Activated naive CD8-positive, alpha-beta T cell treated with anti-CD3 and anti-CD28 coated beads, Interleukin-2, amount 10 ng/mL, durations not matched to agents 7 days and 5 days (primary cell): ENCODE results near the gene NAALADL2. TPM values are rescaled to one million over a fixed set of nuclear protein-coding genes. Genes with fewer than 3 reads are reported as not detected.
"Not testable (repeated sequence)": the region's sequence is repeated elsewhere in the genome, so short reads cannot be mapped to it uniquely, and the experiment has no call there.

Experiments
- ATAC-seq: fragments of 150-1000 bp; cut with Tn5 transposase; one replicate; pipeline ENCODE4 v1.10.0; 2021; ENCODE audit warnings: low read depth, moderate library complexity
- POLR2A ChIA-PET: fragments of 350-600 bp; sonication (Branson Sonifier 250); formaldehyde crosslinking; loops from one replicate; lab custom pipeline; 2021; ENCODE audit warnings: antibody characterized with exemption; lab: Charles Lee
- DNase-seq: peaks from one replicate; pipeline ENCODE4 v3.0.0; 2021
- H3K27ac Mint-ChIP-seq: one replicate; pipeline ENCODE4 v1.8.0; 2022; ENCODE audit warnings: mild to moderate bottlenecking, mixed read lengths
- H3K27me3 Mint-ChIP-seq: one replicate; pipeline ENCODE4 v1.8.0; 2022; ENCODE audit warnings: mild to moderate bottlenecking, moderate library complexity, mixed read lengths
- H3K36me3 Mint-ChIP-seq: one replicate; pipeline ENCODE4 v1.8.0; 2021; ENCODE audit warnings: mild to moderate bottlenecking, mixed read lengths
- H3K4me1 Mint-ChIP-seq: one replicate; pipeline ENCODE4 v1.8.0; 2021; ENCODE audit warnings: mixed read lengths
- H3K4me3 Mint-ChIP-seq: one replicate; pipeline ENCODE4 v1.8.0; 2022; ENCODE audit warnings: mild to moderate bottlenecking, moderate library complexity, mixed read lengths
- H3K9me3 Mint-ChIP-seq: one replicate; pipeline ENCODE4 v1.8.0; 2021; ENCODE audit warnings: mixed read lengths
- total RNA-seq, 2 experiments: library from RNA; stranded (reverse); gene quantifications; one replicate each; pipeline ENCODE4 v1.2.3, GENCODE V29; 2021

The NAALADL2 gene
- total RNA-seq, 2 experiments from 2014 or later, result not detected

- no peak overlapping the region for H3K4me3 Mint-ChIP-seq
- POLR2A ChIA-PET, result no interaction called here
- ATAC-seq (no peak), DNase-seq (no peak)
- no peaks in the 10 kb centered on the region for H3K4me1 Mint-ChIP-seq
- H3K27ac Mint-ChIP-seq, result no peak overlapping the region
- H3K9me3 Mint-ChIP-seq, result no peaks in the 10 kb centered on the region
- H3K27me3 Mint-ChIP-seq, result no peaks in the 10 kb centered on the region
- H3K36me3 Mint-ChIP-seq, result no peaks in the 10 kb centered on the region
Observed at GRCh38 chr3:175161291-175161690, 302.2 kb downstream of the NAALADL2 start.

- DNase-seq (no peak), ATAC-seq (no peak)
- Mint-ChIP-seq H3K36me3 (no peaks in the 10 kb centered on the region), H3K4me1 (no peaks in the 10 kb centered on the region), H3K9me3 (no peaks in the 10 kb centered on the region), H3K4me3 (no peak overlapping the region), H3K27ac (no peak overlapping the region), H3K27me3 (no peaks in the 10 kb centered on the region)
- POLR2A ChIA-PET, result no interaction called here
Observed at GRCh38 chr3:175163686-175164085, 304.6 kb downstream of the NAALADL2 start.

GRCh38 chr3:175173117-175173516 lies 314.0 kb downstream of the NAALADL2 start:
- H3K27ac Mint-ChIP-seq, H3K4me1 Mint-ChIP-seq, H3K4me3 Mint-ChIP-seq, ATAC-seq, H3K27me3 Mint-ChIP-seq, POLR2A ChIA-PET, DNase-seq, H3K9me3 Mint-ChIP-seq, H3K36me3 Mint-ChIP-seq: not testable (repeated sequence)

GRCh38 chr3:175176556-175176955 lies 317.4 kb downstream of the NAALADL2 start:
- DNase-seq, result no peak
- Mint-ChIP-seq H3K4me3 (no peak overlapping the region), H3K9me3 (no peaks in the 10 kb centered on the region), H3K27me3 (no peaks in the 10 kb centered on the region), H3K36me3 (no peaks in the 10 kb centered on the region), H3K27ac (no peak overlapping the region), H3K4me1 (no peaks in the 10 kb centered on the region)
- ATAC-seq, result no peak
- POLR2A ChIA-PET, result no interaction called here

GRCh38 chr3:175179055-175179454 lies 319.9 kb downstream of the NAALADL2 start:
- Mint-ChIP-seq H3K27ac (no peak overlapping the region), H3K4me1 (no peaks in the 10 kb centered on the region), H3K4me3 (no peak overlapping the region), H3K36me3 (no peaks in the 10 kb centered on the region), H3K9me3 (no peaks in the 10 kb centered on the region), H3K27me3 (no peaks in the 10 kb centered on the region)
- no peak for ATAC-seq
- DNase-seq, result no peak
- POLR2A ChIA-PET, result no interaction called here

- Mint-ChIP-seq H3K9me3 (peaks cover 1% of the 10 kb centered on the region), H3K4me1 (no peaks in the 10 kb centered on the region), H3K4me3 (no peak overlapping the region), H3K27me3 (no peaks in the 10 kb centered on the region), H3K36me3 (no peaks in the 10 kb centered on the region), H3K27ac (no peak overlapping the region)
- no peak for DNase-seq
- ATAC-seq, result no peak
- POLR2A ChIA-PET, result no interaction called here
Observed at GRCh38 chr3:175184392-175184791, 325.3 kb downstream of the NAALADL2 start.

GRCh38 chr3:175185903-175186302 lies 326.8 kb downstream of the NAALADL2 start:
- Mint-ChIP-seq H3K4me3 (no peak overlapping the region), H3K4me1 (no peaks in the 10 kb centered on the region), H3K27ac (no peak overlapping the region), H3K9me3 (peaks cover 1% of the 10 kb centered on the region), H3K36me3 (no peaks in the 10 kb centered on the region), H3K27me3 (no peaks in the 10 kb centered on the region)
- ATAC-seq (no peak), DNase-seq (no peak)
- POLR2A ChIA-PET, result no interaction called here

GRCh38 chr3:175186511-175186910 lies 327.4 kb downstream of the NAALADL2 start:
- POLR2A ChIA-PET, result no interaction called here

GRCh38 chr3:175187586-175187985 lies 328.5 kb downstream of the NAALADL2 start:
- POLR2A ChIA-PET, result no interaction called here
- no peaks in the 10 kb centered on the region for H3K27me3 Mint-ChIP-seq

More at GRCh38 chr3:175186511-175186910, 327.4 kb downstream of the NAALADL2 start:
- DNase-seq (no peak), ATAC-seq (no peak)
- Mint-ChIP-seq H3K4me1 (no peaks in the 10 kb centered on the region), H3K27ac (no peak overlapping the region), H3K36me3 (no peaks in the 10 kb centered on the region), H3K9me3 (peaks cover 1% of the 10 kb centered on the region), H3K27me3 (no peaks in the 10 kb centered on the region), H3K4me3 (no peak overlapping the region)

GRCh38 chr3:175192536-175192935 lies 333.4 kb downstream of the NAALADL2 start:
- peaks cover 1% of the 10 kb centered on the region for H3K9me3 Mint-ChIP-seq
- H3K4me1 Mint-ChIP-seq, result no peaks in the 10 kb centered on the region
- H3K27me3 Mint-ChIP-seq, result no peaks in the 10 kb centered on the region
- no peak for DNase-seq
- no peak overlapping the region for H3K4me3 Mint-ChIP-seq
- no peaks in the 10 kb centered on the region for H3K36me3 Mint-ChIP-seq
- H3K27ac Mint-ChIP-seq, result no peak overlapping the region
- POLR2A ChIA-PET, result no interaction called here
- no peak for ATAC-seq

More at GRCh38 chr3:175187586-175187985, 328.5 kb downstream of the NAALADL2 start:
- DNase-seq (no peak), ATAC-seq (no peak)
- Mint-ChIP-seq H3K27ac (no peak overlapping the region), H3K4me1 (no peaks in the 10 kb centered on the region), H3K4me3 (no peak overlapping the region), H3K36me3 (no peaks in the 10 kb centered on the region), H3K9me3 (peaks cover 1% of the 10 kb centered on the region)

- Mint-ChIP-seq H3K27ac (no peak overlapping the region), H3K4me3 (no peak overlapping the region), H3K9me3 (peaks cover 1% of the 10 kb centered on the region), H3K27me3 (no peaks in the 10 kb centered on the region), H3K4me1 (no peaks in the 10 kb centered on the region), H3K36me3 (no peaks in the 10 kb centered on the region)
- ATAC-seq (no peak), DNase-seq (no peak)
- POLR2A ChIA-PET, result no interaction called here
Observed at GRCh38 chr3:175193815-175194518, 334.8 kb downstream of the NAALADL2 start.

- no peak overlapping the region for H3K4me3 Mint-ChIP-seq
- POLR2A ChIA-PET, result no interaction called here
- H3K9me3 Mint-ChIP-seq, result peaks cover 2% of the 10 kb centered on the region
- H3K4me1 Mint-ChIP-seq, result no peaks in the 10 kb centered on the region
- no peak for DNase-seq
- no peaks in the 10 kb centered on the region for H3K27me3 Mint-ChIP-seq
- H3K36me3 Mint-ChIP-seq, result no peaks in the 10 kb centered on the region
- H3K27ac Mint-ChIP-seq, result no peak overlapping the region
- no peak for ATAC-seq
Observed at GRCh38 chr3:175198991-175199783, 340.1 kb downstream of the NAALADL2 start.

- POLR2A ChIA-PET, result no interaction called here
- Mint-ChIP-seq H3K9me3 (peaks cover 2% of the 10 kb centered on the region), H3K27ac (no peak overlapping the region), H3K36me3 (no peaks in the 10 kb centered on the region), H3K4me3 (no peak overlapping the region), H3K27me3 (no peaks in the 10 kb centered on the region), H3K4me1 (no peaks in the 10 kb centered on the region)
- ATAC-seq (no peak), DNase-seq (no peak)
Observed at GRCh38 chr3:175199961-175200360, 340.8 kb downstream of the NAALADL2 start.
